HG03060 (cell line): ENCODE measurements around the gene KMT2E.
A peak's percentile ranks its signal among the peaks of the same experiment; 100 is the strongest.
"Not testable (repeated sequence)": the region's sequence is repeated elsewhere in the genome, so short reads cannot be mapped to it uniquely, and the experiment has no call there.

Experiments used
- ATAC-seq: cut with Tn5 transposase; IDR thresholded peaks from one replicate; pipeline ENCODE4 v1.9.1; 2021; ENCODE audit warnings: low read depth, moderate number of reproducible peaks; ENCODE audit not compliant: unreplicated experiment

KMT2E gene

GRCh38 chr7:105021967-105022366, 8.0 kb downstream of the KMT2E start:
- ATAC-seq = no peak

- ATAC-seq = no peak
These were observed 8.5 kb downstream of the KMT2E start for GRCh38 chr7:105022458-105022857.

- no peak for ATAC-seq
These were observed 10.7 kb downstream of the KMT2E start for GRCh38 chr7:105024734-105025133.

GRCh38 chr7:105026750-105027149, 12.7 kb downstream of the KMT2E start:
- ATAC-seq = no peak

- no peak for ATAC-seq
These were observed 13.3 kb downstream of the KMT2E start for GRCh38 chr7:105027176-105027853.

GRCh38 chr7:105028004-105028403, 14.0 kb downstream of the KMT2E start:
- ATAC-seq = peak; percentile 56

GRCh38 chr7:105028941-105029340, 14.9 kb downstream of the KMT2E start:
- ATAC-seq = not testable (repeated sequence)

GRCh38 chr7:105030447-105030846, 16.4 kb downstream of the KMT2E start:
- ATAC-seq = no peak

- ATAC-seq = no peak
These were observed 18.7 kb downstream of the KMT2E start for GRCh38 chr7:105032553-105033214.

GRCh38 chr7:105035349-105035748, 21.3 kb downstream of the KMT2E start:
- no peak for ATAC-seq

- ATAC-seq = no peak
These were observed 22.5 kb downstream of the KMT2E start for GRCh38 chr7:105036217-105037168.

- no peak for ATAC-seq
These were observed 23.3 kb downstream of the KMT2E start for GRCh38 chr7:105037319-105037718.

GRCh38 chr7:105044449-105045070, 30.6 kb downstream of the KMT2E start:
- no peak for ATAC-seq

GRCh38 chr7:105046414-105046813, 32.4 kb downstream of the KMT2E start:
- ATAC-seq = no peak

- no peak for ATAC-seq
These were observed 33.9 kb downstream of the KMT2E start for GRCh38 chr7:105047932-105048331.

- no peak for ATAC-seq
These were observed 36.5 kb downstream of the KMT2E start for GRCh38 chr7:105050493-105050892.

GRCh38 chr7:105050899-105051298, 36.9 kb downstream of the KMT2E start:
- ATAC-seq = not testable (repeated sequence)

GRCh38 chr7:105055084-105055483, 41.1 kb downstream of the KMT2E start:
- ATAC-seq = no peak

GRCh38 chr7:105055621-105056020, 41.6 kb downstream of the KMT2E start:
- no peak for ATAC-seq

- ATAC-seq = no peak
These were observed 43.5 kb downstream of the KMT2E start for GRCh38 chr7:105057472-105057871.

- ATAC-seq = no peak
These were observed 46.4 kb downstream of the KMT2E start for GRCh38 chr7:105060437-105060836.
